H9 (cell line): ENCODE data around the gene STMN1. TPM values are rescaled to one million over a fixed set of nuclear protein-coding genes. Genes with fewer than 3 reads are reported as not detected.

ENCODE experiments used
- DNase-seq: peaks from one replicate; pipeline ENCODE4 v3.0.0-alpha.2; 2017
- H2AFZ ChIP-seq: one replicate; pipeline ENCODE4 v1.6.1; 2013; ENCODE audit warnings: mild to moderate bottlenecking, low read length, control low read depth, moderate library complexity
- H2AK5ac ChIP-seq: 2 replicates; pipeline ENCODE4 v1.6.1; 2013; ENCODE audit warnings: low read length, control low read depth, mixed read lengths; ENCODE audit not compliant: insufficient read length
- H2BK120ac ChIP-seq: one replicate; pipeline ENCODE4 v1.6.1; 2013; ENCODE audit warnings: low read depth, mild to moderate bottlenecking, low read length, control low read depth, inconsistent platforms; ENCODE audit not compliant: poor library complexity, severe bottlenecking
- H2BK12ac ChIP-seq: 2 replicates; pipeline ENCODE4 v1.6.1; 2013; ENCODE audit warnings: low read length, control low read depth, mixed read lengths, low read depth; ENCODE audit not compliant: insufficient read length
- H2BK15ac ChIP-seq: 2 replicates; pipeline ENCODE4 v1.6.1; 2013; ENCODE audit warnings: low read depth, low read length, control low read depth
- H2BK20ac ChIP-seq: one replicate; pipeline ENCODE4 v1.6.1; 2013; ENCODE audit warnings: low read depth, mild to moderate bottlenecking, low read length, control low read depth, inconsistent platforms; ENCODE audit not compliant: poor library complexity, severe bottlenecking
- H2BK5ac ChIP-seq: 2 replicates; pipeline ENCODE4 v1.6.1; 2013; ENCODE audit warnings: low read length, control low read depth, mixed read lengths; ENCODE audit not compliant: insufficient read length
- H3K14ac ChIP-seq: 2 replicates; pipeline ENCODE4 v1.6.1; 2013; ENCODE audit warnings: low read length, control low read depth; ENCODE audit not compliant: insufficient read depth
- H3K18ac ChIP-seq: 2 replicates; pipeline ENCODE4 v1.6.1; 2013; ENCODE audit warnings: low read depth, mild to moderate bottlenecking, mixed read lengths, low read length, control low read depth; ENCODE audit not compliant: insufficient read length
- H3K23ac ChIP-seq: 2 replicates; pipeline ENCODE4 v1.6.1; 2013; ENCODE audit warnings: low read length, control low read depth, mixed read lengths, low read depth; ENCODE audit not compliant: insufficient read length
- H3K23me2 ChIP-seq: 2 replicates; pipeline ENCODE4 v1.6.1; 2013; ENCODE audit warnings: low read depth, mild to moderate bottlenecking, mixed read lengths, low read length, control low read depth; ENCODE audit not compliant: insufficient read length, poor library complexity, severe bottlenecking
- H3K27ac ChIP-seq: 2 replicates; pipeline ENCODE4 v1.5.1; 2013; ENCODE audit warnings: low read length, control low read depth, mixed read lengths, low read depth; ENCODE audit not compliant: insufficient read length
- H3K27me3 ChIP-seq: 2 replicates; pipeline ENCODE4 v1.6.1; 2013; ENCODE audit warnings: low read length, control low read depth, inconsistent platforms; ENCODE audit not compliant: insufficient read depth
- H3K4ac ChIP-seq: 2 replicates; pipeline ENCODE4 v1.6.1; 2013; ENCODE audit warnings: low read depth, mild to moderate bottlenecking, control low read depth, inconsistent platforms, low read length, moderate library complexity
- H3K4me1 ChIP-seq: 2 replicates; pipeline ENCODE4 v1.6.1; 2013; ENCODE audit warnings: low read length, control low read depth, inconsistent platforms; ENCODE audit not compliant: insufficient read depth
- H3K4me2 ChIP-seq: 2 replicates; pipeline ENCODE4 v1.6.1; 2013; ENCODE audit warnings: low read length, control low read depth, mixed read lengths; ENCODE audit not compliant: insufficient read length, insufficient read depth
- H3K56ac ChIP-seq: 2 replicates; pipeline ENCODE4 v1.6.1; 2013; ENCODE audit warnings: low read depth, mild to moderate bottlenecking, mixed read lengths, low read length, control low read depth; ENCODE audit not compliant: insufficient read length
- H3K79me1 ChIP-seq: 2 replicates; pipeline ENCODE4 v1.6.1; 2013; ENCODE audit warnings: low read depth, mild to moderate bottlenecking, moderate library complexity, low read length, control low read depth, inconsistent platforms; ENCODE audit not compliant: insufficient read depth, poor library complexity, severe bottlenecking
- H3K79me2 ChIP-seq: 2 replicates; pipeline ENCODE4 v1.6.1; 2013; ENCODE audit warnings: low read length, control low read depth, inconsistent platforms; ENCODE audit not compliant: insufficient read depth
- H3K9ac ChIP-seq: 2 replicates; pipeline ENCODE4 v1.6.1; 2013; ENCODE audit warnings: low read length, control low read depth, mixed read lengths; ENCODE audit not compliant: insufficient read length; ENCODE audit errors: extremely low read depth
- H3K9me3 ChIP-seq: one replicate; pipeline ENCODE4 v1.6.1; 2013; ENCODE audit warnings: low read depth, low read length, inconsistent platforms; ENCODE audit not compliant: control insufficient read depth
- H3T11ph ChIP-seq: one replicate; pipeline ENCODE4 v1.6.1; 2013; ENCODE audit warnings: mild to moderate bottlenecking, low read length, control low read depth, inconsistent platforms
- H4K20me1 ChIP-seq: one replicate; pipeline ENCODE4 v1.6.1; 2013; ENCODE audit not compliant: control insufficient read depth, insufficient read length, insufficient read depth
- H4K5ac ChIP-seq: 2 replicates; pipeline ENCODE4 v1.6.1; 2013; ENCODE audit warnings: low read depth, mild to moderate bottlenecking, mixed read lengths, low read length, control low read depth; ENCODE audit not compliant: insufficient read length
- H4K8ac ChIP-seq: replicated peaks from 2 replicates; pipeline ENCODE4 v1.6.1; 2013; ENCODE audit warnings: low read length, control low read depth, mixed read lengths, low read depth; ENCODE audit not compliant: insufficient read length
- H4K91ac ChIP-seq: 2 replicates; pipeline ENCODE4 v1.6.1; 2013; ENCODE audit warnings: low read depth, mild to moderate bottlenecking, moderate library complexity, mixed read lengths, low read length, control low read depth; ENCODE audit not compliant: insufficient read length
- H3K27ac Mint-ChIP-seq, 3 experiments: 2 replicates in 2 of 3; 3 replicates in 1 of 3; pipeline ENCODE4 v1.8.0; 2020 to 2021; ENCODE audit warnings: mixed read lengths in 3 of 3, mild to moderate bottlenecking in 1 of 3, moderate library complexity in 1 of 3
- H3K27me3 Mint-ChIP-seq: 2 replicates; pipeline ENCODE4 v1.8.0; 2021; ENCODE audit warnings: low read depth, mild to moderate bottlenecking, moderate library complexity, mixed read lengths
- H3K36me3 Mint-ChIP-seq, 3 experiments: 2 replicates in 2 of 3; 3 replicates in 1 of 3; pipeline ENCODE4 v1.8.0; 2020 to 2021; ENCODE audit warnings: low read depth in 3 of 3, mixed read lengths in 3 of 3; ENCODE audit not compliant: insufficient read depth in 1 of 3
- H3K4me1 Mint-ChIP-seq, 2 experiments: 2 replicates each; pipeline ENCODE4 v1.8.0; 2020; ENCODE audit warnings: mixed read lengths in 2 of 2
- H3K4me3 Mint-ChIP-seq, 2 experiments: 2 replicates in 1 of 2; 3 replicates in 1 of 2; pipeline ENCODE4 v1.8.0; 2020 to 2021; ENCODE audit warnings: mild to moderate bottlenecking in 2 of 2, mixed read lengths in 2 of 2, moderate library complexity in 1 of 2
- H3K9me3 Mint-ChIP-seq, 2 experiments: 2 replicates in 1 of 2; 3 replicates in 1 of 2; pipeline ENCODE4 v1.8.0; 2020; ENCODE audit warnings: mild to moderate bottlenecking in 2 of 2, mixed read lengths in 2 of 2, moderate library complexity in 1 of 2
- WGBS: extraction: QIAGEN DNeasy Blood & Tissue Kit; methylation state at CpG from one replicate; pipeline ENCODE4 v1.1.7; 2013; ENCODE audit warnings: missing lambda C conversion rate, low lambda C conversion rate, mixed read lengths; ENCODE audit not compliant: insufficient read length; ENCODE audit errors: extremely low coverage; 5-methylcytosine and 5-hydroxymethylcytosine counted together
- total RNA-seq: library from RNA; stranded (reverse); gene quantifications from 2 replicates; pipeline ENCODE4 v1.2.1, GENCODE V29; 2021
- TF ChIP-seq, protein P1 (sequence below): fragments of 200-600 bp; sonication (generic); conservative IDR thresholded peaks from 3 replicates; pipeline ENCODE4 v1.8.0; 2021; ENCODE audit warnings: antibody characterized with exemption, mild to moderate bottlenecking

STMN1 gene
- total RNA-seq, 1 experiment from 2014 or later: 500 TPM

DNA sequence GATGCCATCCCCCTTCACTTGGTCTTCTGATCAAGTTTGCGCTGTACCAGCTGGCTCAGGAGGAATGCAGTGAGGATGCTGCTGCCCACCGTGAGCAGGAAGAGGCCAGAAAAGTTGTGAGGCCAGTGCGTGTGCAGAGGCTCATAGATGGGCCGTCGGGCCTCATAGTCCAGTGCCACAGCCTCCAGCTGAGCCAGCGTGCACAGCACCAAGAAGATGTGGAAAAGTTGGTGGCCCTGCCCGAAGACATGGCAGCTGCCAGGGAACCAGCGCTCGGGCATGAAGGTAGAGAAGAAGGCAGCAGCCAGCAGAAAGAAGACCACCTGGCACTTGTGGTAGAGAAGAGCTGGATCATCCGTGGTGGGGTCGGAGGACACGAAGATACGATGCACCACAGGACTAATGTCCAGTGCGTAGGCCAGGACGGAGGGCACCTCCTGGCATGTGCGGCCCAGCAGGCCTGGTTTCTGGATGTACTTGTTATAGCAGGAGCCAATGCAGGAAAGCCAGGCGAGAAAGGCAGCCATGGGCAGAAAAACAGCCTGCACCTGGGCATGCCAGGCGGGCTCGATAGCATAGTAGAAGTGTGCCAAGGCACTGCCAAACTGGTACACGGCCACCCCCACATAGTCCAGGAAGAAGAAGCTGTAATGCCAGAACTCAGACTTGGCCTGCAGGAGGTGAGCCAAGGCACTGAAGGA lies 43.3 kb downstream of the STMN1 start:
- peaks cover 0 to 13% (median 12%) of the 10 kb centered on the region in 3 experiments; a peak in 4 of 7 replicates for H3K36me3 Mint-ChIP-seq
- H3K23me2 ChIP-seq: peaks cover 16% of the 10 kb centered on the region
- no peaks in the 10 kb centered on the region for H4K20me1 ChIP-seq
- H4K91ac ChIP-seq: no peak overlapping the region
- H2AK5ac ChIP-seq: no peak overlapping the region
- no peak overlapping the region for H3K4ac ChIP-seq
- H2AFZ ChIP-seq: no peak overlapping the region
- no peak overlapping the region for H4K5ac ChIP-seq
- H3K9me3 ChIP-seq: no peaks in the 10 kb centered on the region
- peaks cover 6% of the 10 kb centered on the region; the same call in 1 of the 2 replicates for H3K79me2 ChIP-seq
- no peak overlapping the region for H3K18ac ChIP-seq
- peaks cover 5% of the 10 kb centered on the region; the same call in 1 of the 2 replicates for H3K4me1 ChIP-seq
- H2BK12ac ChIP-seq: no peak overlapping the region
- no peak overlapping the region for H2BK120ac ChIP-seq
- H3K27ac ChIP-seq: no peak overlapping the region
- no peaks in the 10 kb centered on the region for H3K79me1 ChIP-seq
- no peak overlapping the region for H4K8ac ChIP-seq
- TF ChIP-seq, protein P1, sequence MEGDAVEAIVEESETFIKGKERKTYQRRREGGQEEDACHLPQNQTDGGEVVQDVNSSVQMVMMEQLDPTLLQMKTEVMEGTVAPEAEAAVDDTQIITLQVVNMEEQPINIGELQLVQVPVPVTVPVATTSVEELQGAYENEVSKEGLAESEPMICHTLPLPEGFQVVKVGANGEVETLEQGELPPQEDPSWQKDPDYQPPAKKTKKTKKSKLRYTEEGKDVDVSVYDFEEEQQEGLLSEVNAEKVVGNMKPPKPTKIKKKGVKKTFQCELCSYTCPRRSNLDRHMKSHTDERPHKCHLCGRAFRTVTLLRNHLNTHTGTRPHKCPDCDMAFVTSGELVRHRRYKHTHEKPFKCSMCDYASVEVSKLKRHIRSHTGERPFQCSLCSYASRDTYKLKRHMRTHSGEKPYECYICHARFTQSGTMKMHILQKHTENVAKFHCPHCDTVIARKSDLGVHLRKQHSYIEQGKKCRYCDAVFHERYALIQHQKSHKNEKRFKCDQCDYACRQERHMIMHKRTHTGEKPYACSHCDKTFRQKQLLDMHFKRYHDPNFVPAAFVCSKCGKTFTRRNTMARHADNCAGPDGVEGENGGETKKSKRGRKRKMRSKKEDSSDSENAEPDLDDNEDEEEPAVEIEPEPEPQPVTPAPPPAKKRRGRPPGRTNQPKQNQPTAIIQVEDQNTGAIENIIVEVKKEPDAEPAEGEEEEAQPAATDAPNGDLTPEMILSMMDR: no peak
- no peak overlapping the region for H3K9ac ChIP-seq
- H3K4me2 ChIP-seq: no peak overlapping the region
- no peak overlapping the region for H3K14ac ChIP-seq
- H3K9me3 Mint-ChIP-seq: no peaks in the 10 kb centered on the region
- H3K23ac ChIP-seq: no peak overlapping the region
- H3K56ac ChIP-seq: no peak overlapping the region
- peak overlapping the region in 2 of 3 experiments; percentile 28 to 68; a peak in 2 of 7 replicates for H3K27ac Mint-ChIP-seq
- H3K4me1 Mint-ChIP-seq: peaks cover 22 to 30% of the 10 kb centered on the region in 2 experiments
- no peak overlapping the region for H3T11ph ChIP-seq
- no peak overlapping the region; a peak in 1 of 5 replicates for H3K4me3 Mint-ChIP-seq
- no peak overlapping the region for H2BK5ac ChIP-seq
- no peak for DNase-seq
- no peak overlapping the region for H2BK20ac ChIP-seq
- H3K27me3 ChIP-seq: no peaks in the 10 kb centered on the region
- no peaks in the 10 kb centered on the region for H3K27me3 Mint-ChIP-seq
- WGBS: no CpG with 5 or more reads among the region's 20 CpGs
- no peak overlapping the region for H2BK15ac ChIP-seq
